Tongue (tissue), 2 donors: ENCODE results near the gene MRRF. TPM values are rescaled to one million over a fixed set of nuclear protein-coding genes. Genes with fewer than 3 reads are reported as not detected.

ENCODE experiments used
- DNase-seq: peaks from one replicate; pipeline ENCODE4 v3.0.0-alpha.2; 2015
- total RNA-seq: library from RNA; depleted of rRNA; stranded (reverse); fragments of >200 nt; gene quantifications from one replicate; pipeline ENCODE4 v1.2.3, GENCODE V29; 2014

The MRRF gene
- total RNA-seq, 1 donor from 2014 or later = 30.9 TPM

DNA sequence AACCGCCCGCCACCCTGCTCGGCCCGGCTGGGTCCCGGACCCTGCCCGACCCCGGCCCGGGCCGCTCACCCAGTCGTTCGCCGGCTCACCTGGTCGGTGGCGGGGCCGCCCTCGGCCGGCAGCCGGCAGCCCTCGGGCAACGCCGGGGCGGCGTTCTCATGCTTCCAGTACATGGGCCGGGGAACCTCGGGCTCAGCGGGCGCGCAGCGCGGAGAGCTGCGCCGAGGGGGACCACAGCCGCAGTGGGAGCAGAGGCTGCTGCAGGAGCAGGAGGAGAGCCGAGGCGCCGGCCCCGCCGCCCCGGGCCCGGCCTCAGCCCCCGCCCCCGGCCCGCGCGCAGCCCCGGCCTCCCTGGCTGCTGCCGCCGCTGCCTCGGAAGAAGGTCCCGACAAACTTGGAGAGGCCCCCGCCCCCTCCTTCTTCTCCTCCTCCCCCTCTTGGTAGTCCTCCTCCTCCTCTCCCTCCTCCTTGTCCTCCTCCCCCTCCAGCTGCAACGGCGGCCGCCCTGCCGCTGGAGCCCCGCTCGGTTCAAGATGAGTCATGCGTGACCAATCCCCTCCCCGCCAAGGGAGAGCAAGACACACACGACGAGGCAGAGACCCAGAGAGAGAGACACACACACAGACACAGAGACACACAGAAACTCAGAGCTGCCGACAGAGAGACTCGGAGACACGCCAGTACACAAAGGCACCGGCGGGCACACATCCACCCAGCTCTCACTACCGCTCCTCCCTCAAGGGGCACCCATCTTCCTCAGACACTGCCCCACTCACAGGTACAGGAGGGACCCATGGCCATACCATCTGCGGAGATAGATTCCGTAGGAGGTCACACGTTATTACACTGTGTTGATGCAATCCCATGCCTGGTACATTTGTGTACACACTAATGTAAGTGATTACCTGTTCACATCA, 35.9 kb upstream of the MRRF start, which contains the start of gene LHX6:
Gene LHX6, minus strand, starts transcription at position 390 of the 917 bp plus-strand sequence. Its CDS starts 217 bp downstream, at position 173.
- DNase-seq = peak; percentile 48

GRCh38 chr9:122229485-122229837, 35.2 kb upstream of the MRRF start:
- no peak for DNase-seq

GRCh38 chr9:122232796-122233306, 31.8 kb upstream of the MRRF start:
- no peak for DNase-seq

DNA sequence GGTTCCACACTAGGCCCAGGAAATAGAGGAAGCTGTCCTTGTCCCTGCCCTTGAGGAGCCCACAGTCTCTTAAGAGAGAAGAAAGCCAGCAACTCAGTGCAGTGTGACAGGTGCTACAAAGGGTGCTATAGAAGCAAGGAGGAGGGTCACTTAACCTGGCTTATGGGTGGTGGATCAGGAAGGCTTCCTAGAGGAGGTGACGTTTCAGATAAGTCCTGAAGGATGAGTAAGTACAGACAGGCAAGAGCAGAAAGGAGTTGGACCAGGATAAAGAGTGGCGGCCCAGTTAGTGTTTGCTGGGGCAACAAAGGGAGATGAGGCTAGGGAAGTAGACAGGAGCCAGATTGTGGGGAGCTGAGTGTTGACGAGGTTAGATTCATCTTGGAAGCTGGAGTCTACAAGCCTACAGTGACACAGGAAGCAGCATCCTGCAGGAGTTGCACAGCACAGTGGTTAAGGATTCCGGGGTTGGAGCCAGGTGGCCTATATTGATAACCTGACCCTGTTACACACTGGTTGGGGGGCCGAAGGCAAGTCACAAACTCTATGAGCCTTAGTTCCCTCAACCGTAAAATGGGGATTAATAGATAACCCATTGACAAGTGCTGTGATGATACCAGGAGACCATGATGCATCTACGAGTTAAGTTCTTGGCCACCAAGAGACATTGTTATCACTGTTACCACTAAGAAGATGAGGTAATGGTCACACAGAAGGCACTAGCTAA, 30.5 kb upstream of the MRRF start:
- no peak for DNase-seq

DNA sequence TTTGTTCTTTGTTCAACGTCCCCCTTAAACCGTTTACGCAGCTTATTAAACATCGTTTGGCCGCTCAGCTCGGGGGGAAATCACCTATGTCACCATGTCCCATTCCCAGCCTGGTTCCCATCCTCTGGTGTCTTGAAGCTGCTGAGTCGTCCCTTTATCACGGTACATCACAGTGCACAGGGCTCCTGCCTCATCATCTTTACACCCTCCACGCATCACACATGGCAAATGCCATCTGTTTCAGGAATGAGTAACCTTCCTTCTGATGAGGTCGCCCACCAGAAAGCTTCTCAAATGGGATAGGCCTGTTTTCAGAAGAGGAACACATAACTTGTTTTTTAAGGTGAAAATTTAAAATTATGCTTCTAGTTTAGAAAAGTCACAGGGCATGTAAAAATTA, 28.0 kb upstream of the MRRF start:
- DNase-seq = no peak

GRCh38 chr9:122239722-122240121, 25.0 kb upstream of the MRRF start:
- no peak for DNase-seq

DNA sequence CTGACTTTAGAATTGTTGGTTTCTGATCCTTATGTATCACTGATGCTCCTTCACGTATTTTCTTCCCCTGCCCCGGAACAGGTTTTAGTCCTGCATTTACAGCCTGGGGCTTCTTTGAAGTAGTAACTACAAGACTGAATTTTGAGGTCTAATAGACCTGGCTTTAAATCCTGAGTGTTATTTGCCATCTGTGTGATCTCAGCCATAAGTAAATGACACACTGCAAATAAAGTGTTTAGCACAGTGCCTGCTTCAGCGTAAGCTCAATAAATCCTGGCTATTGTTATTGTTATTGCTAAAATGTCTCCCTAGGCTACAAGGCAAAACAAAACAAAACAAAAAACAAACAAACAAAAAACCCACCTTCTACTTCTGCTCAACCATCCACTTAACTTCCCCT, 20.3 kb upstream of the MRRF start:
- no peak for DNase-seq

DNA sequence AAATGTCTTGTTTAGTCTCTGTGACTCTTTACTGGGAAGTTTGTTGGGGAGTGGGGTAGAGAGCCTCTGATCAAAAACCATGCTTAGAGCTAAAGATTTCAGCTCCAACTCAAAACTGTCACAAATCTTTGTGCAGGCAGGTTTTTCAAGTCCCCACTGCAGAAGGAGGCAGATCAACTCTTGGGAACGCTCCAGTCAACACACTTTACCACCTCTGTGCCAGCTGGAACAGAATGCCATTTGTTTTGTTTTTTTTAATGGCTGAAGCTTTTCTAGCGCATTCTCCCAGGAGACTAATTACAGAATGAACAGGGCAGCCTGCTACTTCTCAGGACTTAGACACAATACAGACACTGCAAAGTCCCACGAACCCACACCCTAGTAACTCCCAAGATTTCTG, 18.0 kb upstream of the MRRF start:
- DNase-seq = no peak

- no peak for DNase-seq
These were observed 16.2 kb upstream of the MRRF start for GRCh38 chr9:122248448-122248865.

- DNase-seq = no peak
These were observed 13.3 kb upstream of the MRRF start for GRCh38 chr9:122251351-122251750.

GRCh38 chr9:122252796-122253195, 11.9 kb upstream of the MRRF start:
- DNase-seq = no peak

GRCh38 chr9:122254761-122255160, 9.9 kb upstream of the MRRF start:
- no peak for DNase-seq

DNA sequence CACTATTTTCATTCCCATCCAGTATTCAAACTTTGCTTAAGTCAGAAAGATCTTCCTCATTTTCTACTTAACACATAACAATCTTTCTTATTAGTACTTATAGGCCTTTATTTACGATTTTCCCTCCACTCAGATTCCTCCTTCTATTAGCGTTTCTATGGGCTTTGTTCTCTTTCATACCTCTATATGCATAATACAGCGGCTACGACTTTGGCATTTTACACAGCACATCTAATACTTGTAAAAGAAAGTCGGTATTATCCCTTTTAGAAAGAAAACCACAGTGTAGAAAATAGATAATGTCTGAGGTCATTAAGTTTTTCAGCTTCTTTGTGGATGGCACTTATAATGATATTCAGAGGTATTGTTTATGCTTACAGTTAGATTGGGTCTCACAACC, 8.5 kb upstream of the MRRF start:
- no peak for DNase-seq

GRCh38 chr9:122258886-122259415, 5.7 kb upstream of the MRRF start:
- no peak for DNase-seq

- peak; percentile 65 for DNase-seq
These were observed 3.2 kb upstream of the MRRF start for GRCh38 chr9:122261469-122261881.

- DNase-seq = no peak
These were observed 2.6 kb upstream of the MRRF start for GRCh38 chr9:122262073-122262472.

DNA sequence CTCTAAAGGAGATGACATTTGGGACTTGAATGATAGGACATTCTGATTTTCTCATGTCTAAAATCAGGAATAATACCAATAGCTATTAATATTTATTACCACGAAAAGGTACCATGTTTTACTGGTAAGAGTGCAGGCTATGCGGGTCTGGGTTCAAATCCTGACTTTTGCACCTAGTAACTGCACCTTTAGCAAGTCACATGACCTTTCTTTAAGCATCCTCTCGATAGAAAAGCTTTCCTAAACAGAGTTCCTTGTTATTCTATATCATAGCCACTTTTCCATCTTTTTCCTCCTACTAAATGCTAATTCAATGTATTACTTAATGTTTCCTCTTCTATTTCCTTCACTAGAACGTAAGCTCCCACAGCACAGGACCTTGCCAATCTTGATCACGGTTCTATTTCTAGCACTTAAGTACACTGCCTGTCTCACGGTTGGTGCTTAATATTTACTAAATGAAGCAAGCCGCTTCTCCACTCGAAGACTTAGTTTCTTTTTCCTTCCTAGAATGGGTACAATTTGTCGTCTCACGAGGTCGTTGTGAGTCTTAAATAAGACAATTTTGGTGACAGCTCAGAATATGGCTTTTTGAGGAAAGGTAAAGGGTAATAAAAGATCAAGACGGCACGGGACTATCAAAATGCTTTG, 858 bp upstream of the MRRF start:
- DNase-seq = peak; percentile 25

GRCh38 chr9:122265149-122265915, 650 bp downstream of the MRRF start:
- DNase-seq = no peak

- no peak for DNase-seq
These were observed 3.5 kb downstream of the MRRF start for GRCh38 chr9:122268041-122268814.

GRCh38 chr9:122274055-122274454, 9.4 kb downstream of the MRRF start:
- DNase-seq = no peak

DNA sequence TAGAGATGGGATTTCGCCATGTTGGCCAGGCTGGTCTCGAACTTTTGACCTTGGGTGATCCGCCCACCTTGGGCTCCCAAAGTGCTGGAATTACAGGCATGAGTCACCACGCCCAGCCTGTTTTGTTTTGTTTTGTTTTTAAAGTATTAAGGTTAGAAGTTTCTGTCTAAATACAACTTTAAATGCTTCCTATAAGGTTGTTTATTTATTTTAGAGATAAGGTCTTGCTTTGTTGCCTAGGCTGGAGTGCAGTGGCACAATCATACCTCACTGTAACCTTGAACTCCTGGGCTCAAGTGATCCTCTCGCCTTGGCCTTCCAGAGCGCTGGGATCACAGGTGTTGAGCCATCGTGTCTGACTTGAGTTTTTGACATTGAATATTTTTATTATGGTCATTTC, 11.4 kb downstream of the MRRF start:
- no peak for DNase-seq
